ENCODE data around the gene ANKRD6. TPM values are rescaled to one million over a fixed set of nuclear protein-coding genes. Genes with fewer than 3 reads are reported as not detected.

Gene ANKRD6
- total RNA-seq, 1 experiment from 2014 or later: 20.5 TPM

- no peak for TF ChIP-seq CTCF (IDR thresholded peaks at IDR 0.05; ENCODE audit: insufficient read depth in 1 of 2, low read depth in 1 of 2, low read length in 1 of 2, severe bottlenecking in 1 of 2, unreplicated experiment in 1 of 2)
- no peaks in the 10 kb centered on the region for H3K36me3 ChIP-seq (ENCODE audit: control insufficient read depth, insufficient read depth, low read length)
- H3K4me3 Mint-ChIP-seq (ENCODE audit: unreplicated experiment): no peak overlapping the region
- no peaks in the 10 kb centered on the region for H3K27me3 Mint-ChIP-seq (ENCODE audit: insufficient read depth, unreplicated experiment)
- CTCF ChIA-PET: no interaction called here
- no TSS peak for BruUV-seq (replicated peaks)
- POLR2A ChIA-PET: no interaction called here
- intact Hi-C loops (cut with micrococcal nuclease; ENCODE audit: unreplicated experiment): loop anchor here (5.0 kb wide), 1 partner anchor 71 kb away; no protein-coding TSS in a partner anchor
- no peak overlapping the region for H3K27ac Mint-ChIP-seq (ENCODE audit: unreplicated experiment)
- no peaks in the 10 kb centered on the region for H3K4me1 ChIP-seq
- H3K27me3 ChIP-seq (replicated peaks; ENCODE audit: control insufficient read depth, insufficient read depth, low read length): no peaks in the 10 kb centered on the region
- no peaks in the 10 kb centered on the region for H3K36me3 Mint-ChIP-seq (ENCODE audit: insufficient read depth, unreplicated experiment)
- DNase-seq: no peak
- H3K9me3 Mint-ChIP-seq (ENCODE audit: unreplicated experiment): no peaks in the 10 kb centered on the region
- no peak overlapping the region for H3K4me3 ChIP-seq (ENCODE audit: low read depth, low read length)
- H3K4me1 Mint-ChIP-seq (ENCODE audit: low read depth, unreplicated experiment): no peaks in the 10 kb centered on the region
- H3K9me3 ChIP-seq: no peaks in the 10 kb centered on the region
These were observed 93.0 kb downstream of the ANKRD6 start for GRCh38 chr6:89525786-89526562.

GRCh38 chr6:89526563-89526869 is 93.6 kb downstream of the ANKRD6 start:
- Histone ChIP-seq H3K36me3 (ENCODE audit: control insufficient read depth, insufficient read depth, low read length) (no peaks in the 10 kb centered on the region), H3K27me3 (replicated peaks; ENCODE audit: control insufficient read depth, insufficient read depth, low read length) (no peaks in the 10 kb centered on the region), H3K4me1 (no peaks in the 10 kb centered on the region), H3K9me3 (no peaks in the 10 kb centered on the region), H3K4me3 (ENCODE audit: low read depth, low read length) (no peak overlapping the region)
- Mint-ChIP-seq H3K4me1 (ENCODE audit: low read depth, unreplicated experiment) (no peaks in the 10 kb centered on the region), H3K27ac (ENCODE audit: unreplicated experiment) (no peak overlapping the region), H3K36me3 (ENCODE audit: insufficient read depth, unreplicated experiment) (no peaks in the 10 kb centered on the region), H3K4me3 (ENCODE audit: unreplicated experiment) (no peak overlapping the region), H3K27me3 (ENCODE audit: insufficient read depth, unreplicated experiment) (no peaks in the 10 kb centered on the region), H3K9me3 (ENCODE audit: unreplicated experiment) (no peaks in the 10 kb centered on the region)
- ChIA-PET CTCF (no interaction called here), POLR2A (no interaction called here)
- no peak for TF ChIP-seq CTCF (IDR thresholded peaks at IDR 0.05; ENCODE audit: insufficient read depth in 1 of 2, low read depth in 1 of 2, low read length in 1 of 2, severe bottlenecking in 1 of 2, unreplicated experiment in 1 of 2)
- intact Hi-C loops (cut with micrococcal nuclease; ENCODE audit: unreplicated experiment): loop anchor here (5.0 kb wide), 1 partner anchor 71 kb away; no protein-coding TSS in a partner anchor
- no peak for DNase-seq
- BruUV-seq (replicated peaks): no TSS peak

- Mint-ChIP-seq H3K9me3 (ENCODE audit: unreplicated experiment) (no peaks in the 10 kb centered on the region), H3K4me3 (ENCODE audit: unreplicated experiment) (no peak overlapping the region), H3K27me3 (ENCODE audit: insufficient read depth, unreplicated experiment) (no peaks in the 10 kb centered on the region), H3K27ac (ENCODE audit: unreplicated experiment) (no peak overlapping the region), H3K36me3 (ENCODE audit: insufficient read depth, unreplicated experiment) (no peaks in the 10 kb centered on the region), H3K4me1 (ENCODE audit: low read depth, unreplicated experiment) (no peaks in the 10 kb centered on the region)
- no TSS peak for BruUV-seq (replicated peaks)
- H3K27me3 ChIP-seq (replicated peaks; ENCODE audit: control insufficient read depth, insufficient read depth, low read length): no peaks in the 10 kb centered on the region
- H3K36me3 ChIP-seq (ENCODE audit: control insufficient read depth, insufficient read depth, low read length): no peaks in the 10 kb centered on the region
- POLR2A ChIA-PET: no interaction called here
- DNase-seq: no peak
- no peaks in the 10 kb centered on the region for H3K4me1 ChIP-seq
- no peaks in the 10 kb centered on the region for H3K9me3 ChIP-seq
- no peak for TF ChIP-seq CTCF (IDR thresholded peaks at IDR 0.05; ENCODE audit: insufficient read depth in 1 of 2, low read depth in 1 of 2, low read length in 1 of 2, severe bottlenecking in 1 of 2, unreplicated experiment in 1 of 2)
- intact Hi-C loops (cut with micrococcal nuclease; ENCODE audit: unreplicated experiment): loop anchor here (5.0 kb wide), 1 partner anchor 70 kb away; no protein-coding TSS in a partner anchor
- CTCF ChIA-PET: no interaction called here
- H3K4me3 ChIP-seq (ENCODE audit: low read depth, low read length): no peak overlapping the region
These were observed 94.7 kb downstream of the ANKRD6 start for GRCh38 chr6:89527634-89528033.

Measured in Caco-2 (cell line).